ENCODE results near the gene AQP7. TPM values are rescaled to one million over a fixed set of nuclear protein-coding genes. Genes with fewer than 3 reads are reported as not detected.

The AQP7 gene
- total RNA-seq, 3 donors from 2014 or later = 29.3 to 193 (median 38.3) TPM

DNA sequence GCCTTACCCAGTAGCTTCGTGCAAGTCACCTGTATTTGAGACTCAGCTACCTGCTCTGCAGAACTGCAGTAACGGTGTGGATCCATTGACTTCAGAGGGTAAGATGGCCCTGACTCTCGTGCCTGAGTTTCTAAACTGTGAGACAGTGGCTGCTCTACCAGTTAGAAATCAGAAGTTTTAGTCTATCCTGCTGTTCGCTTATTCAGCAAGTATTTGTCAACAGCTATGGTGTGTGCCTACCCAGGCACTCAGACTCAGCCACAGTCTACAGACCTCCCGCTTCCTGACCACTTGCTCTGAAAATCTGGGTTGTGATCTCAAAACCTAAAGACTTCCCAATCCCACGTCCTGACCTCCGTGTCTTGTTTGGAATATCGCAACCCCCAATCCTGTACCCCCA lies 31.5 kb upstream of the AQP7 start:
- intact Hi-C loops (cut with DNase I; ENCODE audit: low total_unique reads) = no loop called here
- H3K27me3 ChIP-seq = no peaks in the 10 kb centered on the region
- peaks cover 0 to 6% of the 10 kb centered on the region in 2 donors for H3K4me1 ChIP-seq
- no peak overlapping the region for H3K27ac ChIP-seq
- TF ChIP-seq, protein P1, sequence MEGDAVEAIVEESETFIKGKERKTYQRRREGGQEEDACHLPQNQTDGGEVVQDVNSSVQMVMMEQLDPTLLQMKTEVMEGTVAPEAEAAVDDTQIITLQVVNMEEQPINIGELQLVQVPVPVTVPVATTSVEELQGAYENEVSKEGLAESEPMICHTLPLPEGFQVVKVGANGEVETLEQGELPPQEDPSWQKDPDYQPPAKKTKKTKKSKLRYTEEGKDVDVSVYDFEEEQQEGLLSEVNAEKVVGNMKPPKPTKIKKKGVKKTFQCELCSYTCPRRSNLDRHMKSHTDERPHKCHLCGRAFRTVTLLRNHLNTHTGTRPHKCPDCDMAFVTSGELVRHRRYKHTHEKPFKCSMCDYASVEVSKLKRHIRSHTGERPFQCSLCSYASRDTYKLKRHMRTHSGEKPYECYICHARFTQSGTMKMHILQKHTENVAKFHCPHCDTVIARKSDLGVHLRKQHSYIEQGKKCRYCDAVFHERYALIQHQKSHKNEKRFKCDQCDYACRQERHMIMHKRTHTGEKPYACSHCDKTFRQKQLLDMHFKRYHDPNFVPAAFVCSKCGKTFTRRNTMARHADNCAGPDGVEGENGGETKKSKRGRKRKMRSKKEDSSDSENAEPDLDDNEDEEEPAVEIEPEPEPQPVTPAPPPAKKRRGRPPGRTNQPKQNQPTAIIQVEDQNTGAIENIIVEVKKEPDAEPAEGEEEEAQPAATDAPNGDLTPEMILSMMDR (IDR thresholded peaks at IDR 0.05) = no peak
- TF ChIP-seq POLR2A (IDR thresholded peaks at IDR 0.05) (no peak), POLR2AphosphoS5 (IDR thresholded peaks at IDR 0.05) (no peak)
- no peak for DNase-seq (ENCODE audit: low spot score in 2 of 2)
- H3K36me3 ChIP-seq = no peaks in the 10 kb centered on the region
- no peaks in the 10 kb centered on the region for H3K9me3 ChIP-seq
- no peak overlapping the region for H3K4me3 ChIP-seq

DNA sequence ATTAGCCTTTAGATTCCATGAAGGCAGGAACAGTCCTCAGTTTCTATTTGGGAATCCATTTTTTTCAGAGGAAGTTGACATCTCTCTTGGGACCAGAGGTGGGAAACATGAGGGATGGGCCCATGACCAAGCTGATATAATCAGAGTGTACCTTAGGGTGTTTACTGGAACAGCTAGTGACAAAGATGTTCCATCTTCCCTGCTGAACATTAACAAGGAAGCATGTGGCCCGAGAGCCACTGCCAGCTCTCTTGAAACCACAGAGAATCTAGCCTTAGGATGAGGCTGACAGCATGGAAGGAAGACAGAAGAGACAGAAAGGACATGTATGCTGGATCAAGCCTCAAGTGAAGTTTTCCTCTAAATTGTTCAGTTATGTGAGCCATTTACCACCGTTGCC lies 29.1 kb upstream of the AQP7 start:
- DNase-seq (ENCODE audit: low spot score in 2 of 2) = peak in 1 of 2 donors; percentile 62
- TF ChIP-seq, protein P1 (IDR thresholded peaks at IDR 0.05) = no peak
- TF ChIP-seq POLR2AphosphoS5 (IDR thresholded peaks at IDR 0.05) = peak in 1 of 3 donors; percentile 19
- Histone ChIP-seq H3K4me3 (no peak overlapping the region), H3K9me3 (no peaks in the 10 kb centered on the region), H3K27me3 (no peaks in the 10 kb centered on the region), H3K4me1 (peaks cover 0 to 6% of the 10 kb centered on the region in 2 donors), H3K27ac (peak overlapping the region; percentile 51 to 74), H3K36me3 (no peaks in the 10 kb centered on the region)
- intact Hi-C loops (cut with DNase I; ENCODE audit: low total_unique reads) = no loop called here

DNA sequence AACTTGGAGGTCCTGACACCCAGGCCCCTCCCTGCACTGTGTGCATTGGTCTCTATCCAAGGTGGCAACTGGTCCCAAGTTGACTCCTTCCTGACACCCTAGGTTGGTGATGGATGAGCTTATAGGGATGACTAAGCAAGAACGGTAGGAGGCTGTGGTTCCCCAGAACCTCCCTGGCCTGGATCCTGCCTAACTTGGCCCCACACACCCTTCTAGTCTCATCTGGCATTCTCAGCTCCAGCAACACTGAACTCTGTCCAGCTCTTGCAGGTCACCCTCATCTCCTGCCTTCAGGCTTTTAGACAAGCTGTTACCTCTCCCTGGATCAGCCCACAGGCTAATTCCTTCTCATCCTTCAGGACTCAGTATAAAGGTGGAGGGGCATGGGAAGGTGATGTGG lies 28.6 kb upstream of the AQP7 start:
- H3K27me3 ChIP-seq = no peaks in the 10 kb centered on the region
- H3K4me1 ChIP-seq = peaks cover 0 to 6% of the 10 kb centered on the region in 2 donors
- no peak overlapping the region for H3K4me3 ChIP-seq
- no peak for DNase-seq (ENCODE audit: low spot score in 2 of 2)
- peak overlapping the region; percentile 51 to 74 for H3K27ac ChIP-seq
- no peak for TF ChIP-seq POLR2A (IDR thresholded peaks at IDR 0.05)
- TF ChIP-seq, protein P1 (IDR thresholded peaks at IDR 0.05) = no peak
- TF ChIP-seq POLR2AphosphoS5 (IDR thresholded peaks at IDR 0.05) = no peak
- H3K36me3 ChIP-seq = no peaks in the 10 kb centered on the region
- no peaks in the 10 kb centered on the region for H3K9me3 ChIP-seq
- intact Hi-C loops (cut with DNase I; ENCODE audit: low total_unique reads) = no loop called here

DNA sequence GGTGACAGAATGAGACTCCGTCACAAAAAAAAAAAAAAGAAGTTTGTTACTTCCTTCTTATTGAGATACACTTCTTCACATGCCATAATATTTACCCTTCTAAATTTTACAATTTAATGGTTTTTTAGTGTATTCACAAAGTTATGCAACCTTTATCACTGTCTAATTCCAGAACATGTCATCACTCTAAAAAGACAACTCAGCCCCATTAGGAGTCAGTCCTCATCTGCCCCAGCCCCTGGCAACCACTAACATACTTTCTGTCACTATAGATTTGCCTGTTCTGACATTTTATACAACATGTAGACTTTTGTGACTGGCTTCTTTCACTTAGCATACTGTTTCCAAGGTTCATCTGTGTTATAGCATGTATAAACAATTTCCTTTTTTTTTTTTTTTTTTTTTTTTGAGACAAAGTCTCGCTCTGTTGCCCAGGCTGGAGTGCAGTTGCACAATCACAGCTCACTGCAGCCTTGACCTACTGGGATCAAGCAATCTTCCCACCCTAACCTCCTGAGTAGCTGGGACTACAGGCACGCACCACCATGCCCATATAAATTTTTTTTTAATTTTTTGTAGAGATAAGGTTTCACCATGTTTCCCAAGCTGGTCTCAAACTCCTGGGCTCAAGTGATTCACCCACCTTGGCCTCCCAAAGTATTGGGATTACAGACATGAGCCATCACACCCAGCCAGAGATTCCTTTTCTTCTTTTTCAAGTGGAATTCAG lies 27.1 kb upstream of the AQP7 start:
- H3K4me1 ChIP-seq = peaks cover 0 to 6% of the 10 kb centered on the region in 2 donors
- no peak overlapping the region for H3K4me3 ChIP-seq
- TF ChIP-seq POLR2AphosphoS5 (IDR thresholded peaks at IDR 0.05) (no peak), POLR2A (IDR thresholded peaks at IDR 0.05) (no peak)
- TF ChIP-seq, protein P1 (IDR thresholded peaks at IDR 0.05) = no peak
- H3K36me3 ChIP-seq = no peaks in the 10 kb centered on the region
- no peaks in the 10 kb centered on the region for H3K27me3 ChIP-seq
- no peaks in the 10 kb centered on the region for H3K9me3 ChIP-seq
- no peak for DNase-seq (ENCODE audit: low spot score in 2 of 2)
- H3K27ac ChIP-seq = no peak overlapping the region
- intact Hi-C loops (cut with DNase I; ENCODE audit: low total_unique reads) = no loop called here

DNA sequence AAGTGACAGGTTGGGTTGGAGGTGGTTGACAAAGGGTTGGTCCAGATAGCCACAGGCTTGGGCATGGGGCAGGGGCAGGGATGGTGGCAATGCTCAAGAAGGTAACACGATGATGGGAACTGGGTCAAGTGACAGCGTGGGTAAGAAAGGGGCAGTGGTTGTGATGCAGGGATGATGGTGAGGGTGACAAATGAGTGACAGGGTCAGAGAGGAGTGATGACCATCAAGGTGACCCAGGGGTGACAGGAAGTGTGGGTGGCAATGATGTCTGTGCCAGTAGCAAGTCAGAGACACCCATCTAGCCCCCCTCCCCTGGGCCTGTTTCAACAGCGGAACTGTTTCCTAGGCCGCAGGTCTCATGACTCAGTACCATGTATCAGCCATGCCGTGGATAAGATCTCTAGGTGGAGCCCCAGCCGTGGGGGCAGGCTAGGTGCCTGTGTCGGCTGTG lies 24.5 kb upstream of the AQP7 start:
- H3K4me3 ChIP-seq = no peak overlapping the region
- H3K9me3 ChIP-seq = no peaks in the 10 kb centered on the region
- no peaks in the 10 kb centered on the region for H3K27me3 ChIP-seq
- TF ChIP-seq POLR2AphosphoS5 (IDR thresholded peaks at IDR 0.05) (no peak), POLR2A (IDR thresholded peaks at IDR 0.05) (no peak)
- TF ChIP-seq, protein P1 (IDR thresholded peaks at IDR 0.05) = no peak
- intact Hi-C loops (cut with DNase I; ENCODE audit: low total_unique reads) = no loop called here
- no peak overlapping the region for H3K27ac ChIP-seq
- no peaks in the 10 kb centered on the region for H3K36me3 ChIP-seq
- H3K4me1 ChIP-seq = peaks cover 0 to 5% of the 10 kb centered on the region in 2 donors
- no peak for DNase-seq (ENCODE audit: low spot score in 2 of 2)
